Lower lobe of right lung (tissue), 2 donors: ENCODE data around the gene TLN1. TPM values are rescaled to one million over a fixed set of nuclear protein-coding genes. Genes with fewer than 3 reads are reported as not detected.

Source experiments
- ATAC-seq, 2 donors: fragments of 200-7000 bp; cut with Tn5 transposase; one replicate each; pipeline ENCODE4 v1.9.1; 2020 to 2022; ENCODE audit warnings: mild to moderate bottlenecking in 2 of 2, moderate library complexity in 2 of 2
- DNase-seq: peaks from one replicate; pipeline ENCODE4 v3.0.0-alpha.2; 2020
- H3K27ac ChIP-seq: fragments of 200-600 bp; one replicate; pipeline ENCODE4 v1.8.0; 2022
- H3K27me3 ChIP-seq: fragments of 200-600 bp; one replicate; pipeline ENCODE4 v1.8.0; 2022; ENCODE audit warnings: low read depth
- H3K36me3 ChIP-seq: fragments of 200-600 bp; one replicate; pipeline ENCODE4 v1.8.0; 2022; ENCODE audit warnings: mild to moderate bottlenecking
- H3K4me1 ChIP-seq: fragments of 200-600 bp; one replicate; pipeline ENCODE4 v1.8.0; 2022
- H3K4me3 ChIP-seq: fragments of 200-600 bp; one replicate; pipeline ENCODE4 v1.8.0; 2022; ENCODE audit warnings: mild to moderate bottlenecking
- H3K9me3 ChIP-seq: fragments of 200-600 bp; one replicate; pipeline ENCODE4 v1.8.0; 2022
- CTCF ChIP-seq: fragments of 200-600 bp; IDR thresholded peaks from one replicate; pipeline ENCODE4 v1.8.0; 2022; ENCODE audit warnings: antibody characterized with exemption, mild to moderate bottlenecking
- intact Hi-C: fragments of 100-400 bp; cut with DNase I; formaldehyde crosslinking; loops from one replicate; pipeline ENCODE4 v1.11.0; 2022
- total RNA-seq: library from RNA; stranded (reverse); fragmentation: NEBNext Ultra II Directional; extraction: Animal tissue kit (Norgen Biotek cat#: 25700); gene quantifications from one replicate; pipeline ENCODE4 v1.2.1, GENCODE V29; 2021
- donor health status: DM: no; HTN: yes; CAD: no; lungs with severe emphysema.

The TLN1 gene
- total RNA-seq, 1 donor from 2014 or later = 406 TPM

DNA sequence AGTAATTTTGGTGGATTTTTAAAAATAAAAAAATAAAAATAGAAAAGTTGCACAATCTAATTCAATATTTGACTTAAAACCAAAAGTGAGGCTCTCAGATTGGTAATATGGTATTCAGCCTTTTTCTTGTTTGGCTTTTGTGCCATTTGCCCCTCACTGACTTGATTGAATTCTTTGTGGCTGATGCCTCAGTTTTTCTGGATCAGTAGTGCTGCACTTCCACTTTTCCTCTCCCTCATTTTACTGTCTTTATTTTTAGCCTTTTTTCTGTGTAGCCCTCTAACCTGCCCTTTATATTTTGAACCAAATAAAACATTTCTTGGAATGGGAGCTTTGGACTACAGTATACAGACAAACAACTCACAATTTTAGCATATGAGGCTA is 25.9 kb upstream of the TLN1 start:
- Histone ChIP-seq H3K27me3 (no peaks in the 10 kb centered on the region), H3K4me3 (peak overlapping the region; percentile 68), H3K36me3 (peaks cover 19% of the 10 kb centered on the region), H3K4me1 (peaks cover 43% of the 10 kb centered on the region), H3K9me3 (no peaks in the 10 kb centered on the region), H3K27ac (peak overlapping the region; percentile 93)
- ATAC-seq = no peak
- TF ChIP-seq CTCF = no peak
- intact Hi-C loops = no loop called here
- DNase-seq = no peak

- peak overlapping the region; percentile 93 for H3K27ac ChIP-seq
- peak overlapping the region; percentile 68 for H3K4me3 ChIP-seq
- H3K27me3 ChIP-seq = no peaks in the 10 kb centered on the region
- peaks cover 24% of the 10 kb centered on the region for H3K36me3 ChIP-seq
- no peak for TF ChIP-seq CTCF
- peaks cover 43% of the 10 kb centered on the region for H3K4me1 ChIP-seq
- ATAC-seq = peak; percentile 81 to 88
- intact Hi-C loops = no loop called here
- H3K9me3 ChIP-seq = no peaks in the 10 kb centered on the region
- DNase-seq = peak; percentile 56
These were observed 25.4 kb upstream of the TLN1 start for GRCh38 chr9:35757226-35757891.

GRCh38 chr9:35756275-35757225 is 24.6 kb upstream of the TLN1 start:
- intact Hi-C loops = no loop called here

GRCh38 chr9:35755071-35755470 is 23.1 kb upstream of the TLN1 start:
- H3K4me1 ChIP-seq = peaks cover 43% of the 10 kb centered on the region
- H3K36me3 ChIP-seq = peaks cover 42% of the 10 kb centered on the region
- intact Hi-C loops = no loop called here
- H3K4me3 ChIP-seq = no peak overlapping the region
- H3K27ac ChIP-seq = no peak overlapping the region
- no peak for DNase-seq
- no peaks in the 10 kb centered on the region for H3K27me3 ChIP-seq
- ATAC-seq = no peak
- H3K9me3 ChIP-seq = no peaks in the 10 kb centered on the region
- TF ChIP-seq CTCF = no peak

More at GRCh38 chr9:35756275-35757225, 24.6 kb upstream of the TLN1 start:
- H3K4me1 ChIP-seq = peaks cover 43% of the 10 kb centered on the region
- H3K36me3 ChIP-seq = peaks cover 32% of the 10 kb centered on the region
- no peaks in the 10 kb centered on the region for H3K27me3 ChIP-seq
- peak overlapping the region; percentile 68 for H3K4me3 ChIP-seq
- peak; percentile 59 for TF ChIP-seq CTCF
- DNase-seq (peak; percentile 84), ATAC-seq (peak; percentile 89 to 90)
- peak overlapping the region; percentile 93 for H3K27ac ChIP-seq
- H3K9me3 ChIP-seq = no peaks in the 10 kb centered on the region

DNA sequence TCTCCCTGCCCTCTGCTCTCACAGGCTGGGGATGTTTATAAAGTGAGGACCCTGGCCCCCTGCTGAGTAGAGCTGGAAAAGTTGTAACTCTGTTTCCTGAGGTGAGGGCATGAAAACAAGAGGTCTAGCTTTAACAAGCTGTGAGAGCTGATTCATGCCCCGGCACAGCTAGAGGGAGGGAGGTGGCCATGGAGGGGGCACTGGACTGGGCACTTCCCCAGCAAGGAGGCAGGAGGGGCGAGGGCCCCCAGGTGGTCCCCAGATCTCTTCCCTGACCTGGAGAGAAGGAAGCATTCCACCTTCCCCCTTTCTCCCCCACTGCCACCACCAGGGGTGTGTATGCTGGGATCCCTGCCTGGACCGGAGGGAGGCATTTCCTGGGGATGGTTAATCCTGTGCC is 22.3 kb upstream of the TLN1 start, which contains the start of gene MSMP:
MSMP (minus strand) TSS at position 13 of the 400 bp plus-strand sequence. CDS start 147 bp downstream, outside the sequence.
- intact Hi-C loops = no loop called here
- H3K4me3 ChIP-seq = no peak within 1 kb of the TSS
- H3K27ac ChIP-seq = no peak within 1 kb of the TSS
- DNase-seq (no peak), ATAC-seq (no peak)
- no peak for TF ChIP-seq CTCF
- H3K9me3 ChIP-seq = no peaks in the 10 kb centered on the region
- H3K36me3 ChIP-seq = peaks cover 42% of the 10 kb centered on the region
- H3K4me1 ChIP-seq = peaks cover 46% of the 10 kb centered on the region
- H3K27me3 ChIP-seq = no peaks in the 10 kb centered on the region
